AG10803 (cell line): ENCODE results near the gene MCRIP2.
"Not testable (repeated sequence)": the region's sequence is repeated elsewhere in the genome, so short reads cannot be mapped to it uniquely, and the experiment has no call there.

ENCODE experiments used
- DNase-seq: peaks from one replicate; pipeline ENCODE4 v3.0.0; 2010; ENCODE audit warnings: low read depth
- H3K4me3 ChIP-seq: 2 replicates; pipeline ENCODE4 v1.5.1; 2011; ENCODE audit warnings: mild to moderate bottlenecking, low read length, control low read depth
- CTCF ChIP-seq: conservative IDR thresholded peaks from 2 replicates; pipeline ENCODE4 v1.5.1; 2011; ENCODE audit warnings: mild to moderate bottlenecking, low read length, control low read depth, inconsistent platforms

Gene MCRIP2

GRCh38 chr16:595942-596735 is 45.5 kb upstream of the MCRIP2 start:
- H3K4me3 ChIP-seq: no peak overlapping the region
- DNase-seq: no peak
- TF ChIP-seq CTCF: no peak

DNA sequence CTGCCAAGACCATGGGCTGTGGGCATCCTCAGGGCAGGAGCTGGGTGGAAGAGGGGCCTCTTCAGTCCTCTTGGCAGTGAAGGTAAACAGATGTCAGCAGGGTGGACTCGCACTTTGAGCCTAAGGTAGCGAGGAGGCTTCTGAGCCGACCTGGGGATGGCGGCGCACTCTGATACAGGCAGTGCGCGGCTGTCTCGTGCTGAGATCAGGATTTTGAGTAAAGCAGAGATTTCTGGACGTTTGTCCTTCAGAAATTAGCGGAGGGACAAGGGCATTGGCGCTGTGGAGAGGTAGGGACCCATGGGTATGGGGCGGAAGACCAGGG is 44.9 kb upstream of the MCRIP2 start:
- H3K4me3 ChIP-seq: no peak overlapping the region
- no peak for DNase-seq
- TF ChIP-seq CTCF: no peak

DNA sequence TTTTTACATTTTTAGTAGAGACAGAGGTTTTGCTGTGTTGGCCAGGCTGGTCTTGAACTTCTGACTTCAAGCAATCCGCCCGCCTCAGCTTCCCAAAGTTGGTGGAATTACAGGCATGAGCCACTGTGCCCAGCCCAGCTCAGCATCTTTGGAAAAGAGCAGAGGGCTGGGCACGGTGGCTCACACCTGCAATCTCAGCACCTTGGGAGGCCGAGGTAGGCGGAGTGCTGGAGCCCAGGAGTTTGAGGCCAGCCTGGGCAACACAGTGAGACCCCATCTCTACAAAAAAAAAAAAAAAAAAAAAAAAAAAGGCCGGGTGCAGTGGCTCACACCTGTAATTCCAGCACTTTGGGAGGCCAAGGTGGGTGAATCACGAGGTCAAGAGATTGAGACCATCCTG is 44.0 kb upstream of the MCRIP2 start:
- not testable (repeated sequence) for DNase-seq, H3K4me3 ChIP-seq

GRCh38 chr16:598823-599739 is 42.5 kb upstream of the MCRIP2 start:
- TF ChIP-seq CTCF: no peak
- no peak for DNase-seq
- H3K4me3 ChIP-seq: no peak overlapping the region

GRCh38 chr16:600781-601180 is 40.8 kb upstream of the MCRIP2 start:
- TF ChIP-seq CTCF: peak; percentile 25; the same call in 1 of the 2 replicates
- H3K4me3 ChIP-seq: no peak overlapping the region
- DNase-seq: no peak

DNA sequence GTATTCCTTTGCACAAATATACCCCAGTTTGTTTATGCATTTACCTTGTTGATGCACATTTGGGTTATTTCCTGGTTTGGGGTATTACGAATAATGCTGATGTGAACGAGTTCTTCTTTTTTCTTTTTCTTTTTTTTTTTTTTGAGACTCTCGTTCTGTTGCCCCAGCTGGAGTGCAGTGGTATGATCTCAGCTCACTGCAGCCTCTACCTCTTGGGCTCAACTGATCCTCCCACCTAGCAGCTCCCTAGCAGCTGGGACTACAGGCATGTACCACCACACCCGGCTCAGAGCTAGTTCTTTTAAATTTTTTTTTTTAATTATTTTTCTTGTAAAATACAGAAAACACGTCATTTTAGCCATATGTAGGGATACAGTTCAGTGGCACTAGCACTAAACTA is 37.7 kb upstream of the MCRIP2 start:
- TF ChIP-seq CTCF: no peak
- no peak overlapping the region for H3K4me3 ChIP-seq
- no peak for DNase-seq

DNA sequence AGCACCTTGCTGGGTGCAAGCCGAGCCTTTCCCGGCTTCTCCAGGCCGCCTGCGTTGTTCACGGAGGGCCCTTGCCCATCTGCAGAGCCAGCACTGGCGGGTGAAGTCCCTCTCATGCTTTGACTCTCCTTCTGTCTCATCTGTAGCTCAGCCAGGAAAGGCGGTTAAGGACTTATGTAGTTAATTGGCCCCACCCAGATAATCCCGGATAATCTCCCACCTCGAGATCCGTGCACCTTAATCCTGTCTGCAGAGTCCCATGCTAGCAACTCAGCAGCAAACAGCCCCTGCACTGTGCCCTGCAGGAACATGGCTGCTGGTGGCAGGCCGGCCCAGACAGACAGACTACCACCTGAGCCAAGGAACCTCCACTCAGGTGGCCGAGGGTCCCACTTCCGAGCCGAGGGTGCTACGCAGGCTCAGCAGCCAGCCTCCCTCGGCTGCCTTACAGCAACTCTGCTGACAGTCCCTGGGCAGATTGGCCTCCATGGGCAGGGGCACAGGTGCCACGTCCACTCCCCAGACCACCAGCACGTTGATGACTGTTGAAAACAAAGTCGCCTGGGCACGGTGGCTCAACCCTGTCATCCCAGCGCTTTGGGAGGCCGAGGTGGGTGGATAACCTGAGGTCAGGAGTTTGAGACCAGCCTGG is 34.8 kb upstream of the MCRIP2 start:
- DNase-seq: no peak
- no peak overlapping the region for H3K4me3 ChIP-seq
- no peak for TF ChIP-seq CTCF
